ENCODE results near the gene PYGM. TPM values are rescaled to one million over a fixed set of nuclear protein-coding genes. Genes with fewer than 3 reads are reported as not detected.

PYGM gene
- total RNA-seq, 1 experiment from 2014 or later, result 3.6 TPM

DNA sequence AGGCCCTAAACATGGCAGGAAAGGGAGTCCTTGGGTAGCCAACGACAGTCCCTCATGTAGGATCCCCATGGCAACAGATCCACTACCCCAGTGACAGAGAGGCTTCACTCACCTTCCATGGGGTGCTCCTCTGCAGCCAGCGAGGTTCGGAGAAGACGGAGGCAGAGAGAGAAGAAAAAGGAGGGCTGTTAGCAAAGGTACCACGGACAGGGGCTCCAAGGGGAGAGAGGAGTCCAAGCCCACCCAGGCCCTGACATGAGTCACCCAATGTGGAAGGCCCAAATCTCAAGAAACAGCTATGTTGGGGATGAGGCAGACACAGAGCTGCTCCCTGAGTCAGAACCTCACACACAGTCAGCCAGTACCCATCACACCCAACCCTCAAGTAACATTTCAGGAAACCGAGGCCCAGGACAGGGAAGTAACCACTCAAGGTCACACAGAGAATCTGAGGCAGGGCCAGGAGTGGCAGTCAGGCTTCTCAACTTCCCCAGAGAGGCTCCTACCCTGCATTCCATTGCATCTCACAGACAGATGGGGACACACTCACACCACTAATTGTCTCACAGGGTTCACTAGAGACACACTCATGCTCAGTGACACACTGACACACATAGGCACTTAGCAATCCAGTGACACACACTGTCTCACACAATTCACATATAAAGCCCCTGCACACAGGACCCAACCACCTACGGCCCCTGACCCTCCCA, 62.0 kb downstream of the PYGM start:
- H3K27me3 Mint-ChIP-seq (ENCODE audit: low read depth), result peaks cover 70% of the 10 kb centered on the region
- Histone ChIP-seq H3K23ac (ENCODE audit: insufficient read length, low read depth, low read length) (no peak overlapping the region), H2BK20ac (ENCODE audit: low read depth, low read length, poor library complexity, severe bottlenecking) (no peak overlapping the region), H3T11ph (ENCODE audit: low read length) (no peak overlapping the region), H4K8ac (replicated peaks; ENCODE audit: insufficient read length, low read depth, low read length) (no peak overlapping the region), H3K79me2 (ENCODE audit: insufficient read depth, low read length) (no peaks in the 10 kb centered on the region), H3K18ac (ENCODE audit: insufficient read length, low read depth, low read length) (no peak overlapping the region), H2AFZ (ENCODE audit: low read length) (no peak overlapping the region), H3K23me2 (ENCODE audit: insufficient read length, low read depth, low read length, poor library complexity, severe bottlenecking) (no peaks in the 10 kb centered on the region), H3K27ac (ENCODE audit: insufficient read length, low read depth, low read length) (no peak overlapping the region), H3K14ac (ENCODE audit: insufficient read depth, low read length) (no peak overlapping the region), H2BK12ac (ENCODE audit: insufficient read length, low read depth, low read length) (no peak overlapping the region), H3K4ac (ENCODE audit: low read depth, low read length) (no peak overlapping the region), H3K79me1 (ENCODE audit: insufficient read depth, low read depth, low read length, poor library complexity, severe bottlenecking) (no peaks in the 10 kb centered on the region), H3K9me3 (ENCODE audit: control insufficient read depth, low read depth, low read length) (no peaks in the 10 kb centered on the region), H3K9ac (ENCODE audit: extremely low read depth, insufficient read length, low read length) (no peak overlapping the region), H2BK15ac (ENCODE audit: low read depth, low read length) (no peak overlapping the region), H3K4me1 (ENCODE audit: insufficient read depth, low read length) (no peaks in the 10 kb centered on the region), H2AK5ac (ENCODE audit: insufficient read length, low read length) (no peak overlapping the region), H4K5ac (ENCODE audit: insufficient read length, low read depth, low read length) (no peak overlapping the region), H4K91ac (ENCODE audit: insufficient read length, low read depth, low read length) (no peak overlapping the region), H3K4me2 (ENCODE audit: insufficient read depth, insufficient read length, low read length) (no peak overlapping the region), H2BK120ac (ENCODE audit: low read depth, low read length, poor library complexity, severe bottlenecking) (no peak overlapping the region), H3K27me3 (ENCODE audit: insufficient read depth, low read length) (no peaks in the 10 kb centered on the region), H2BK5ac (ENCODE audit: insufficient read length, low read length) (no peak overlapping the region), H4K20me1 (ENCODE audit: control insufficient read depth, insufficient read depth, insufficient read length) (no peaks in the 10 kb centered on the region), H3K56ac (ENCODE audit: insufficient read length, low read depth, low read length) (no peak overlapping the region)
- TF ChIP-seq, protein P1, sequence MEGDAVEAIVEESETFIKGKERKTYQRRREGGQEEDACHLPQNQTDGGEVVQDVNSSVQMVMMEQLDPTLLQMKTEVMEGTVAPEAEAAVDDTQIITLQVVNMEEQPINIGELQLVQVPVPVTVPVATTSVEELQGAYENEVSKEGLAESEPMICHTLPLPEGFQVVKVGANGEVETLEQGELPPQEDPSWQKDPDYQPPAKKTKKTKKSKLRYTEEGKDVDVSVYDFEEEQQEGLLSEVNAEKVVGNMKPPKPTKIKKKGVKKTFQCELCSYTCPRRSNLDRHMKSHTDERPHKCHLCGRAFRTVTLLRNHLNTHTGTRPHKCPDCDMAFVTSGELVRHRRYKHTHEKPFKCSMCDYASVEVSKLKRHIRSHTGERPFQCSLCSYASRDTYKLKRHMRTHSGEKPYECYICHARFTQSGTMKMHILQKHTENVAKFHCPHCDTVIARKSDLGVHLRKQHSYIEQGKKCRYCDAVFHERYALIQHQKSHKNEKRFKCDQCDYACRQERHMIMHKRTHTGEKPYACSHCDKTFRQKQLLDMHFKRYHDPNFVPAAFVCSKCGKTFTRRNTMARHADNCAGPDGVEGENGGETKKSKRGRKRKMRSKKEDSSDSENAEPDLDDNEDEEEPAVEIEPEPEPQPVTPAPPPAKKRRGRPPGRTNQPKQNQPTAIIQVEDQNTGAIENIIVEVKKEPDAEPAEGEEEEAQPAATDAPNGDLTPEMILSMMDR (conservative IDR thresholded peaks at IDR 0.05), result no peak
- no CpG with 5 or more reads among the region's 7 CpGs for WGBS (ENCODE audit: extremely low coverage, insufficient read length, low lambda C conversion rate)
- H3K4me3 Mint-ChIP-seq, result no peak overlapping the region
- peaks cover 10 to 16% of the 10 kb centered on the region in 2 experiments for H3K4me1 Mint-ChIP-seq
- H3K9me3 Mint-ChIP-seq, result peaks cover 3 to 4% of the 10 kb centered on the region in 2 experiments; a peak in 4 of 5 replicates
- 0 out of 7 replicates have a peak, but pooled peaks cover 0 to 3% (median 2%) of the 10 kb centered on the region in 3 experiments for H3K36me3 Mint-ChIP-seq (ENCODE audit: insufficient read depth in 1 of 3, low read depth in 3 of 3)
- no peak overlapping the region for H3K27ac Mint-ChIP-seq
- no peak for DNase-seq

Other genes starting within 250 kb of the PYGM start
- gene SLC22A11, start 204.0 kb downstream of the PYGM start, total RNA-seq (2021), result not detected in 2 replicates
- gene SLC22A12, start 168.8 kb downstream of the PYGM start, total RNA-seq (2021), result not detected in 2 replicates
- gene NRXN2, start 36.8 kb downstream of the PYGM start, total RNA-seq (2021), result 3.9 and 4.8 TPM in 2 replicates
- 24.0 and 26.9 TPM in 2 replicates for gene RASGRP2, start 15.8 kb downstream of the PYGM start, total RNA-seq (2021)
- 514 and 528 TPM in 2 replicates for gene SF1, start 18.6 kb upstream of the PYGM start, total RNA-seq (2021)
- gene MAP4K2, start 43.2 kb upstream of the PYGM start, total RNA-seq (2021), result 21.6 and 24.7 TPM in 2 replicates
- 49.9 and 50.0 TPM in 2 replicates for gene MEN1, start 50.6 kb upstream of the PYGM start, total RNA-seq (2021)
- gene CDC42BPG, start 84.7 kb upstream of the PYGM start, total RNA-seq (2021), result 24.2 and 24.9 TPM in 2 replicates
- 29.1 and 31.0 TPM in 2 replicates for gene EHD1, start 118.6 kb upstream of the PYGM start, total RNA-seq (2021)
- gene ATG2A, start 157.2 kb upstream of the PYGM start, total RNA-seq (2021), result 21.3 and 22.1 TPM in 2 replicates
- gene PPP2R5B, start 164.7 kb upstream of the PYGM start, total RNA-seq (2021), result 5.0 and 6.3 TPM in 2 replicates
- gene GPHA2, start 175.9 kb upstream of the PYGM start, total RNA-seq (2021), result 1.3 and 2.1 TPM in 2 replicates
- gene MAJIN, start 212.1 kb upstream of the PYGM start, total RNA-seq (2021), result not detected in 2 replicates
- gene BATF2, start 237.0 kb upstream of the PYGM start, total RNA-seq (2021), result 0.72 and 1.0 TPM in 2 replicates

All from H9 (cell line).